Gastrocnemius medialis (tissue), 4 donors: ENCODE data around the gene VCL. TPM values are rescaled to one million over a fixed set of nuclear protein-coding genes. Genes with fewer than 3 reads are reported as not detected.

ENCODE experiments used
- ATAC-seq, 2 donors: fragments of 150-250 bp; one replicate each; pipeline ENCODE4 v1.9.1; 2016
- DNase-seq, 2 donors: peaks; one replicate each; pipeline ENCODE4 v3.0.0-alpha.2; 2019
- H3K27ac ChIP-seq, 4 donors: fragments of 200-600 bp; sonication (generic); 1 replicate in 1 of 4; 2 replicates in 3 of 4; pipeline ENCODE4 v1.5.1; 2016 to 2018; ENCODE audit warnings: mild to moderate bottlenecking in 2 of 4, moderate library complexity in 1 of 4
- H3K27me3 ChIP-seq, 3 donors: fragments of 200-600 bp; sonication (generic) in 2 of 3; 1 replicate in 1 of 3; 2 replicates in 2 of 3; pipeline versions ENCODE4 v1.5.1 to v1.6.0; 2016 to 2019; ENCODE audit warnings: mild to moderate bottlenecking in 1 of 3, moderate library complexity in 1 of 3
- H3K36me3 ChIP-seq, 2 donors: fragments of 200-600 bp; sonication (generic) in 1 of 2; one replicate each; pipeline ENCODE4 v1.5.1; 2017 to 2018
- H3K4me1 ChIP-seq, 2 donors: fragments of 200-600 bp; sonication (generic) in 1 of 2; one replicate each; pipeline ENCODE4 v1.5.1; 2016 to 2017; ENCODE audit warnings: mild to moderate bottlenecking in 2 of 2
- H3K4me3 ChIP-seq, 4 donors: fragments of 200-600 bp; sonication (generic) in 3 of 4; 1 replicate in 1 of 4; 2 replicates in 3 of 4; pipeline ENCODE4 v1.5.1; 2016 to 2019; ENCODE audit warnings: mild to moderate bottlenecking in 2 of 4
- H3K9me3 ChIP-seq, 3 donors: fragments of 200-600 bp; sonication (generic) in 2 of 3; 1 replicate in 1 of 3; 2 replicates in 2 of 3; pipeline ENCODE4 v1.5.1; 2016 to 2019
- CTCF ChIP-seq, 5 experiments: fragments of 450-650 bp in 3 of 5; fragments of 200-600 bp in 2 of 5; sonication (generic) in 2 of 5; IDR thresholded peaks in 4 of 5; conservative IDR thresholded peaks in 1 of 5; 1 replicate in 4 of 5; 2 replicates in 1 of 5; pipeline ENCODE4 v1.5.1; 2016 to 2019; ENCODE audit warnings: antibody characterized with exemption in 5 of 5, mild to moderate bottlenecking in 3 of 5, moderate library complexity in 3 of 5
- POLR2A ChIP-seq, 2 donors: fragments of 450-650 bp; IDR thresholded peaks; one replicate each; pipeline ENCODE4 v1.6.1; 2017; ENCODE audit warnings: antibody characterized with exemption in 2 of 2, mild to moderate bottlenecking in 2 of 2, moderate library complexity in 2 of 2
- in situ Hi-C, 4 donors: fragments of 200-750 bp; cut with MboI; loops; one replicate each; pipeline versions ENCODE4 v1.15.0 to v1.8.0; 2017; ENCODE audit warnings: low sequenced_read_pairs in 4 of 4
- intact Hi-C: fragments of 100-400 bp; cut with DNase I; formaldehyde crosslinking; loops from one replicate; pipeline ENCODE4 v1.15.1; 2023; ENCODE audit warnings: low total_unique reads
- total RNA-seq, 4 donors: library from RNA; depleted of rRNA; stranded (reverse); fragments of >200 nt; gene quantifications; one replicate each; pipeline versions ENCODE4 v1.1.0 to v1.2.3, GENCODE V29; 2016

VCL gene
- total RNA-seq, 4 donors from 2014 or later: 129 to 299 (median 210) TPM

GRCh38 chr10:74036474-74036873 is 38.6 kb downstream of the VCL start:
- in situ Hi-C loops: no loop called here
- DNase-seq (no peak), ATAC-seq (no peak)
- intact Hi-C loops: no loop called here
- peak overlapping the region; percentile 93 to 97 (median 95) for H3K27ac ChIP-seq
- no peak overlapping the region for H3K4me3 ChIP-seq
- H3K4me1 ChIP-seq: peaks cover 74 to 84% of the 10 kb centered on the region in 2 donors
- no peaks in the 10 kb centered on the region for H3K36me3 ChIP-seq
- no peak for TF ChIP-seq POLR2A (IDR thresholded peaks at IDR 0.05)
- no peak for TF ChIP-seq CTCF (IDR thresholded peaks at IDR 0.05 in 4 of 5, conservative IDR thresholded peaks at IDR 0.05 in 1 of 5)
- no peaks in the 10 kb centered on the region for H3K27me3 ChIP-seq
- no peaks in the 10 kb centered on the region for H3K9me3 ChIP-seq

- Histone ChIP-seq H3K27me3 (no peaks in the 10 kb centered on the region), H3K27ac (peak overlapping the region; percentile 93 to 97 (median 95)), H3K4me3 (peak overlapping the region; percentile 22 to 46 (median 26)), H3K4me1 (peaks cover 66 to 76% of the 10 kb centered on the region in 2 donors), H3K9me3 (no peaks in the 10 kb centered on the region), H3K36me3 (peaks cover 0 to 16% of the 10 kb centered on the region in 2 donors)
- peak; percentile 68 to 78 for DNase-seq
- in situ Hi-C loops (no loop called here), intact Hi-C loops (loop anchor here (2.0 to 10.0 kb wide), 3 partner anchors 41 to 1687 kb away; partner anchors contain the start of genes DNAJB12, SYNPO2L and VCL)
- TF ChIP-seq POLR2A (IDR thresholded peaks at IDR 0.05) (no peak), CTCF (IDR thresholded peaks at IDR 0.05 in 4 of 5, conservative IDR thresholded peaks at IDR 0.05 in 1 of 5) (no peak)
- peak; percentile 93 to 96 for ATAC-seq
These were observed 41.7 kb downstream of the VCL start for GRCh38 chr10:74039561-74040145.

- Histone ChIP-seq H3K9me3 (no peaks in the 10 kb centered on the region), H3K36me3 (peaks cover 0 to 22% of the 10 kb centered on the region in 2 donors), H3K27me3 (no peaks in the 10 kb centered on the region), H3K27ac (peak overlapping the region; percentile 93 to 97 (median 95)), H3K4me3 (peak overlapping the region in 1 of 4 donors; percentile 46), H3K4me1 (peaks cover 61 to 71% of the 10 kb centered on the region in 2 donors)
- intact Hi-C loops: loop anchor here (5.0 to 10.0 kb wide), 2 partner anchors 386 to 1688 kb away; partner anchors contain the start of genes DNAJB12 and SYNPO2L
- ATAC-seq (no peak), DNase-seq (no peak)
- no peak for TF ChIP-seq CTCF (IDR thresholded peaks at IDR 0.05 in 4 of 5, conservative IDR thresholded peaks at IDR 0.05 in 1 of 5)
- in situ Hi-C loops: no loop called here
These were observed 42.5 kb downstream of the VCL start for GRCh38 chr10:74040200-74041126.

GRCh38 chr10:74044419-74044818 is 46.5 kb downstream of the VCL start:
- DNase-seq (no peak), ATAC-seq (no peak)
- H3K27ac ChIP-seq: peak overlapping the region; percentile 93 to 97 (median 95)
- H3K9me3 ChIP-seq: no peaks in the 10 kb centered on the region
- H3K4me1 ChIP-seq: peaks cover 74 to 81% of the 10 kb centered on the region in 2 donors
- no peaks in the 10 kb centered on the region for H3K27me3 ChIP-seq
- TF ChIP-seq POLR2A (IDR thresholded peaks at IDR 0.05) (no peak), CTCF (IDR thresholded peaks at IDR 0.05 in 4 of 5, conservative IDR thresholded peaks at IDR 0.05 in 1 of 5) (no peak)
- no peak overlapping the region for H3K4me3 ChIP-seq
- in situ Hi-C loops: no loop called here
- H3K36me3 ChIP-seq: peaks cover 0 to 22% of the 10 kb centered on the region in 2 donors
- intact Hi-C loops: loop anchor here (5.0 to 10.0 kb wide), 2 partner anchors 390 to 1692 kb away; partner anchors contain the start of genes DNAJB12 and SYNPO2L
